HL-60 (cell line): Measurements from ENCODE around the gene MOCS1.

Experiments used
- POLR2AphosphoS5 ChIP-seq: IDR thresholded peaks from 2 replicates; pipeline ENCODE4 v1.6.1; 2012; ENCODE audit warnings: low read depth
- TF ChIP-seq, protein P1 (sequence below): IDR thresholded peaks from one replicate; pipeline ENCODE4 v1.5.1; 2011; ENCODE audit warnings: low read length, control low read depth, inconsistent platforms; ENCODE audit not compliant: insufficient read depth

DNA sequence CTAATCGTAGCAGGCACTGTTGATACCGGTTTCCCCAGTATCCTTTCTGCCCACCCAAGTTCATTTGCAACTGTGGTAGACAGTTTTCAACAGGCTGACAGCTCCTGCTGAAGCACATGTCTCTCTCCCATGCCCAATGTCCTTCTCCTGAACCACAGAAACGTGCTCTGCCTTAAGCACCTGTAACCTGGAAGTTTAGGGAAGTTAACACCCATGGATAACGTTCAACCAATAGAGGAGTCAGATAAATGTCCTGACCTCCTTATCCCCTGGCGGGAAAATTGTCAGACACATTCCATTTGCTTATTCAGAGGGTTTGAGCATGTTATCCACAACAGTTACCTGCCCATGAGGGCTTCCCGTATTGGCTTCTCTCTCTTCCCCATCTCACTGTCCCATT, 29.8 kb upstream of the MOCS1 start:
- TF ChIP-seq, protein P1, sequence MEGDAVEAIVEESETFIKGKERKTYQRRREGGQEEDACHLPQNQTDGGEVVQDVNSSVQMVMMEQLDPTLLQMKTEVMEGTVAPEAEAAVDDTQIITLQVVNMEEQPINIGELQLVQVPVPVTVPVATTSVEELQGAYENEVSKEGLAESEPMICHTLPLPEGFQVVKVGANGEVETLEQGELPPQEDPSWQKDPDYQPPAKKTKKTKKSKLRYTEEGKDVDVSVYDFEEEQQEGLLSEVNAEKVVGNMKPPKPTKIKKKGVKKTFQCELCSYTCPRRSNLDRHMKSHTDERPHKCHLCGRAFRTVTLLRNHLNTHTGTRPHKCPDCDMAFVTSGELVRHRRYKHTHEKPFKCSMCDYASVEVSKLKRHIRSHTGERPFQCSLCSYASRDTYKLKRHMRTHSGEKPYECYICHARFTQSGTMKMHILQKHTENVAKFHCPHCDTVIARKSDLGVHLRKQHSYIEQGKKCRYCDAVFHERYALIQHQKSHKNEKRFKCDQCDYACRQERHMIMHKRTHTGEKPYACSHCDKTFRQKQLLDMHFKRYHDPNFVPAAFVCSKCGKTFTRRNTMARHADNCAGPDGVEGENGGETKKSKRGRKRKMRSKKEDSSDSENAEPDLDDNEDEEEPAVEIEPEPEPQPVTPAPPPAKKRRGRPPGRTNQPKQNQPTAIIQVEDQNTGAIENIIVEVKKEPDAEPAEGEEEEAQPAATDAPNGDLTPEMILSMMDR, result no peak
- no peak for TF ChIP-seq POLR2AphosphoS5
